HepG2 (cell line): ENCODE results near the gene PLXNB2. TPM values are rescaled to one million over a fixed set of nuclear protein-coding genes. Genes with fewer than 3 reads are reported as not detected.

ENCODE experiments used
- ATF7 ChIP-seq, 2 experiments: fragments of 450-650 bp in 1 of 2; sonication (generic) in 1 of 2; formaldehyde crosslinking in 1 of 2; IDR thresholded peaks; 2 replicates each; pipeline versions ENCODE4 v1.4.0 to v1.6.1; 2016 to 2020; ENCODE audit warnings: antibody characterized with exemption in 1 of 2, mild to moderate bottlenecking in 1 of 2, missing genetic modification reagents in 1 of 2
- ATM ChIP-seq: fragments of 450-650 bp; IDR thresholded peaks from 2 replicates; pipeline ENCODE4 v1.7.1; 2017; ENCODE audit warnings: mild to moderate bottlenecking, borderline replicate concordance
- CERS6 ChIP-seq: sonication (generic); formaldehyde crosslinking; IDR thresholded peaks from 2 replicates; pipeline ENCODE4 v1.5.0; 2020; ENCODE audit warnings: missing genetic modification reagents
- GLI4 ChIP-seq: sonication (generic); formaldehyde crosslinking; IDR thresholded peaks from 2 replicates; pipeline ENCODE4 v1.5.1; 2020; ENCODE audit warnings: missing genetic modification reagents, mild to moderate bottlenecking, moderate library complexity, borderline replicate concordance
- MAZ ChIP-seq, 2 experiments: sonication (generic) in 1 of 2; formaldehyde crosslinking in 1 of 2; IDR thresholded peaks; 2 replicates each; pipeline versions ENCODE4 v1.5.0 to v1.6.1; 2012 to 2020; ENCODE audit warnings: low read depth in 2 of 2, mild to moderate bottlenecking in 2 of 2, borderline replicate concordance in 1 of 2, improper control_type of control experiment in 1 of 2, low read length in 1 of 2, missing genetic modification reagents in 1 of 2, moderate library complexity in 1 of 2
- MTF2 ChIP-seq: sonication (generic); formaldehyde crosslinking; IDR thresholded peaks from 2 replicates; pipeline ENCODE4 v1.5.0; 2020; ENCODE audit warnings: missing genetic modification reagents, borderline replicate concordance
- ZBTB46 ChIP-seq: sonication (generic); formaldehyde crosslinking; IDR thresholded peaks from 2 replicates; pipeline ENCODE4 v1.4.0; 2020; ENCODE audit warnings: mild to moderate bottlenecking, missing genetic modification reagents, borderline replicate concordance
- ZMYM4 ChIP-seq: sonication (generic); formaldehyde crosslinking; IDR thresholded peaks from 2 replicates; pipeline ENCODE4 v1.8.1; 2023; ENCODE audit warnings: mild to moderate bottlenecking, missing genetic modification reagents
- ZNF121 ChIP-seq: sonication (generic); formaldehyde crosslinking; IDR thresholded peaks from 2 replicates; pipeline ENCODE4 v1.5.0; 2020; ENCODE audit warnings: mild to moderate bottlenecking, missing genetic modification reagents
- ZNF20 ChIP-seq: sonication (generic); formaldehyde crosslinking; IDR thresholded peaks from 2 replicates; pipeline ENCODE4 v1.4.0; 2020; ENCODE audit warnings: mild to moderate bottlenecking, moderate library complexity, missing genetic modification reagents
- ZNF503 ChIP-seq: sonication (generic); formaldehyde crosslinking; IDR thresholded peaks from 2 replicates; pipeline ENCODE4 v1.4.0; 2020; ENCODE audit warnings: missing genetic modification reagents
- ZNF530 ChIP-seq: sonication (generic); formaldehyde crosslinking; IDR thresholded peaks from 2 replicates; pipeline ENCODE4 v1.5.0; 2020; ENCODE audit warnings: low read depth, mild to moderate bottlenecking, missing genetic modification reagents
- ZNF646 ChIP-seq: sonication (generic); formaldehyde crosslinking; IDR thresholded peaks from 2 replicates; pipeline ENCODE4 v1.9.0; 2021; ENCODE audit warnings: mild to moderate bottlenecking, missing genetic modification reagents
- polyA plus RNA-seq, 8 experiments: library from polyadenylated mRNA; depleted of rRNA in 3 of 8; stranded (reverse) in 7 of 8; unstranded in 1 of 8; fragments of >200 nt; fragmentation: Illumina TruSeq in 4 of 8; extraction: Trizol in 4 of 8; gene quantifications; 2 replicates each; pipeline versions ENCODE4 v1.2.1 to v1.2.3, GENCODE V29; 2011 to 2016; ENCODE audit warnings: low read depth in 4 of 8, missing spikeins in 1 of 8, mixed read lengths in 1 of 8; ENCODE audit not compliant: insufficient read depth in 1 of 8
- total RNA-seq, 5 experiments: library from RNA; depleted of rRNA; stranded (reverse); fragments of >200 nt; fragmentation: Illumina TruSeq; extraction: Trizol; gene quantifications; 2 replicates each; pipeline ENCODE4 v1.2.3, GENCODE V29; 2016; ENCODE audit warnings: low read depth in 1 of 5

Gene PLXNB2
- total and polyA plus RNA-seq, 2 of the 13 experiments (the other 11 are each of a cell fraction or from before 2014, with no cell fraction given): 32.6 to 68.9 TPM

- TF ChIP-seq ZNF646 (no peak), ATM (no peak), CERS6 (CRISPR knock-in tag) (no peak), ZNF503 (CRISPR knock-in tag) (no peak), GLI4 (CRISPR knock-in tag) (no peak), ZBTB46 (CRISPR knock-in tag) (no peak), ZNF121 (CRISPR knock-in tag) (no peak), ATF7 (IDR thresholded peaks at IDR 0.05) (no peak), ATF7 (CRISPR knock-in tag; IDR thresholded peaks at IDR 0.05) (no peak), MTF2 (CRISPR knock-in tag) (no peak), ZMYM4 (CRISPR knock-in tag) (0 out of 2 replicates have a peak, but pooled peaks have one; percentile 8), ZNF20 (CRISPR knock-in tag) (no peak), MAZ (IDR thresholded peaks at IDR 0.05; ENCODE audit: borderline replicate concordance, low read depth, low read length) (no peak), MAZ (CRISPR knock-in tag; IDR thresholded peaks at IDR 0.05; ENCODE audit: low read depth) (no peak), ZNF530 (no peak)
These were observed 9.8 kb downstream of the PLXNB2 start (continued) for GRCh38 chr22:50297510-50298265.
